Stimulated activated naive CD4-positive, alpha-beta T cell (primary cell): ENCODE results near the gene DAO.
"Not testable (repeated sequence)": the region's sequence is repeated elsewhere in the genome, so short reads cannot be mapped to it uniquely, and the experiment has no call there.

Experiments used
- DNase-seq, 6 experiments: peaks; one replicate each; lab custom pipeline; 2025; lab: John Stamatoyannopoulos, UW

The DAO gene

GRCh38 chr12:108850854-108851573 lies 28.9 kb upstream of the DAO start:
- DNase-seq, result no peak

GRCh38 chr12:108852674-108853309 lies 27.1 kb upstream of the DAO start:
- DNase-seq, result no peak

- DNase-seq, result no peak
Measured at GRCh38 chr12:108853426-108853825, 26.5 kb upstream of the DAO start.

- DNase-seq, result no peak
Measured at GRCh38 chr12:108853981-108854446, 25.9 kb upstream of the DAO start.

- no peak for DNase-seq
Measured at GRCh38 chr12:108854451-108855283, 25.2 kb upstream of the DAO start.

- DNase-seq, result no peak
Measured at GRCh38 chr12:108855284-108856169, 24.4 kb upstream of the DAO start.

GRCh38 chr12:108856170-108856427 lies 23.8 kb upstream of the DAO start:
- no peak for DNase-seq

GRCh38 chr12:108856428-108857157 lies 23.3 kb upstream of the DAO start:
- DNase-seq, result peak; percentile 41 to 65 (median 49)

GRCh38 chr12:108857158-108857407 lies 22.8 kb upstream of the DAO start:
- DNase-seq, result no peak

GRCh38 chr12:108858311-108859074 lies 21.4 kb upstream of the DAO start:
- peak in 1 of 6 experiments; percentile 34 for DNase-seq

- DNase-seq, result not testable (repeated sequence)
Measured at GRCh38 chr12:108859141-108859922, 20.6 kb upstream of the DAO start.

- DNase-seq, result no peak
Measured at GRCh38 chr12:108859923-108860291, 20.0 kb upstream of the DAO start.

GRCh38 chr12:108860443-108860842 lies 19.4 kb upstream of the DAO start:
- no peak for DNase-seq

GRCh38 chr12:108861878-108862587 lies 17.9 kb upstream of the DAO start:
- DNase-seq, result no peak

- no peak for DNase-seq
Measured at GRCh38 chr12:108862588-108862959, 17.3 kb upstream of the DAO start.

- no peak for DNase-seq
Measured at GRCh38 chr12:108865169-108865568, 14.7 kb upstream of the DAO start.

GRCh38 chr12:108866083-108866482 lies 13.8 kb upstream of the DAO start:
- not testable (repeated sequence) for DNase-seq

GRCh38 chr12:108868781-108869180 lies 11.1 kb upstream of the DAO start:
- DNase-seq, result no peak

GRCh38 chr12:108875280-108875679 lies 4.6 kb upstream of the DAO start:
- no peak for DNase-seq
